Fibroblast of mammary gland (primary cell): ENCODE data around the gene TAAR9.
"Not testable (repeated sequence)": the region's sequence is repeated elsewhere in the genome, so short reads cannot be mapped to it uniquely, and the experiment has no call there.

Experiments
- DNase-seq: peaks from one replicate; pipeline ENCODE4 v3.0.0-alpha.2; 2010; ENCODE audit warnings: low read depth
- H3K4me3 ChIP-seq: 2 replicates; pipeline ENCODE4 v1.5.1; 2011; ENCODE audit warnings: low read depth, mild to moderate bottlenecking, low read length, moderate library complexity; ENCODE audit not compliant: control insufficient read depth
- CTCF ChIP-seq: conservative IDR thresholded peaks from 2 replicates; pipeline ENCODE4 v1.5.1; 2011; ENCODE audit warnings: low read depth, low read length, inconsistent platforms; ENCODE audit not compliant: control insufficient read depth, insufficient read depth

TAAR9 gene

GRCh38 chr6:132551214-132551613 lies 13.1 kb downstream of the TAAR9 start:
- no peak for DNase-seq
- no peak for TF ChIP-seq CTCF
- no peak overlapping the region for H3K4me3 ChIP-seq

GRCh38 chr6:132552372-132552771 lies 14.3 kb downstream of the TAAR9 start, which contains the start of gene TAAR8:
Gene TAAR8 (plus strand): TSS chr6:132552672. CDS start chr6:132552693, 21 bp downstream.
- DNase-seq, result no peak
- TF ChIP-seq CTCF, result no peak

GRCh38 chr6:132560087-132560486 lies 22.0 kb downstream of the TAAR9 start:
- DNase-seq, H3K4me3 ChIP-seq: not testable (repeated sequence)

More at GRCh38 chr6:132552372-132552771, 14.3 kb downstream of the TAAR9 start, which contains the start of gene TAAR8:
- H3K4me3 ChIP-seq, result no peak within 1 kb of the TSS

- no peak overlapping the region for H3K4me3 ChIP-seq
- TF ChIP-seq CTCF, result no peak
These were observed 28.3 kb downstream of the TAAR9 start for GRCh38 chr6:132566404-132566803.

GRCh38 chr6:132567566-132567965 lies 29.5 kb downstream of the TAAR9 start:
- TF ChIP-seq CTCF, result no peak
- DNase-seq, result no peak
- H3K4me3 ChIP-seq, result no peak overlapping the region

More at GRCh38 chr6:132566404-132566803, 28.3 kb downstream of the TAAR9 start:
- DNase-seq, result no peak

DNA sequence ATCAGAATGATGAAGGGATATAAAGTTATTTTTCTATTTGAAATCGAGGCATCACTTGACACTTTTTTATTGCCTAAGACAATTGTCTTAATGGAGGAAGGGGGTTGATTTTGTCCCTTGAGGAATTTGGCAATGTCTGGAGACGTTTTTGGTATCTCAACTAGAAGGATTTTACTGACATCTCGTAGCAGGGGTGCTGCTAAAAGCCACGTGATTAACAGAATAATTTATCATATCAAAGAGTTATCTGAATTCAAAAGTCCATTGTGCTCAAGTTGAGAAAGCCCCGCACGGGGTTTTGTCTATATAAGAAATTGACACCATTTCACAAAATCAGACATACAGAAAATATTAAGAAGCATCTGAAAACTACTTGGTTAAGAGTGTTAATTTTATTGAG lies 30.5 kb downstream of the TAAR9 start:
- DNase-seq, result no peak

DNA sequence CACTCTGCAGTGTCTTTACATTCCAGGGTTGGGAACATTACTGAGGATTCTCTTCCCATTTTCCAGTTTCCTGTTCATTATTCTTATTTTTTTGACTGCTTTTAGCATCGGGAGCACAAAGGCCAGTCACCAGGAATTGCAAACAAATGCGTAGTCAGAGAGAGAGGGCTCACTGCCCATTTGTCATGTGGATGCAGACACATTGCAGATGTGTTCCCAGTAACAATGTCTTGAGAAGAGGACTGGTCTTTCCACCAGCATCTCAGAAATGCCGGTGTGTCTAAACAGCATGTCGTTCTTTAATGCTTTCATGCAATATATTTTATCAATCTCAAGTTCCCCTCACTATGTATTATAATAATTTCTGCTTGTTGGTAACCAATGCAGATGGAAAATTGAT lies 31.1 kb downstream of the TAAR9 start:
- TF ChIP-seq CTCF, result no peak
- no peak overlapping the region for H3K4me3 ChIP-seq
- DNase-seq, result no peak

More for the DNA sequence above, 30.5 kb downstream of the TAAR9 start:
- no peak for TF ChIP-seq CTCF
- no peak overlapping the region for H3K4me3 ChIP-seq
